LNCaP clone FGC (cell line): ENCODE measurements around the gene CNPY1.

Source experiments
- DNase-seq: peaks from one replicate; pipeline ENCODE4 v3.0.0-alpha.2; 2011; ENCODE audit warnings: low read depth
- H3K4me3 ChIP-seq: 2 replicates; pipeline ENCODE4 v1.5.1; 2011; ENCODE audit warnings: mild to moderate bottlenecking, low read depth, low read length, control low read depth
- TF ChIP-seq, protein P1 (sequence below): IDR thresholded peaks from 2 replicates; pipeline ENCODE4 v1.5.1; 2012; ENCODE audit warnings: mild to moderate bottlenecking; ENCODE audit not compliant: control insufficient read depth, insufficient read depth; ENCODE audit errors: extremely low read depth

The CNPY1 gene

DNA sequence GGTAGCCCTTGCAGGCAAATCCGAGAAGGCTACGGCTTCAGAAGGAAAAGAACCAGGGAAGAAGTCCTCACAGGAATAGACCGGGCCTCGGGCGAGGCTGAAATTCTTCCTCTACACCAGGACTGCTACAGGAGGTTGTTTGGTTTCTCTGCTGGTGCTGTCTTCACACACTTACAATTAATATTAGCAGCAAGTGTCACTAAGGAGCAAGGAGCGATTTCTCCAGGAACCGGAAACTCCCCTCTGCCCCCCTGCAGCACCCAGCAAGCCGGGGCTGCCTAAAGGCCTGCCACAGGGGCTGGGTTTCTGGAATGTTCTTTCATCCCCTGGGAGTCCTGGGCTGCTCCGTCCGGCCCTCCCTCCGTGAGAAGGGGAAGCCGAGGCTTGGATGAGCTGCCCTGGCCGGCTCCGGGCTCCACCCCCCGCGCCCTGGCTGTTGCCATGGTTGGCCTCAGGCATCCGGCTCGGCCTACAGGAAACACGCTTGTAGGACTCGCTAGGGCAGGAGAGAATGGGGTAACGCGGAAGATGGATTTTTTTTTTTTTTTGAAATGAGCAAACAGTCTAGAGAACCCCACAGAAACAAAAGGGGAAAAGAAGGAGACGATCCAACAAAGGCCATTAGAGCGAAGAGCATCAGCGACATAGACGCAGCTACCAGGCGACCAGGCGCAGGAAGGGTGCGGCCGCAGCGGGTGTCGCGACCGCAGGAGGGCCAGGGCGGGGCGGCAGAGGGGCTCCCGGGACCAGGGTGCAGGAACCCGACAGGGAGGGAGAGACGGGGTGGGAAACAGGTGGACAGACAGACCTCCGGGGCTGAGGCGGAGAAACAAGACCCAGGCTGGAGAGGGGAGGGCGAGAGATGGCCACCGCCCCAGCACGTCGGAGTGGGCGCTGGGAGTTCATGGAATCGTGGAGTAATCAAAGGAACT is 55.4 kb downstream of the CNPY1 start:
- no peak for DNase-seq
- no peak overlapping the region for H3K4me3 ChIP-seq

GRCh38 chr7:155489862-155490696 is 56.3 kb downstream of the CNPY1 start:
- H3K4me3 ChIP-seq, result no peak overlapping the region
- DNase-seq, result no peak
- TF ChIP-seq, protein P1, sequence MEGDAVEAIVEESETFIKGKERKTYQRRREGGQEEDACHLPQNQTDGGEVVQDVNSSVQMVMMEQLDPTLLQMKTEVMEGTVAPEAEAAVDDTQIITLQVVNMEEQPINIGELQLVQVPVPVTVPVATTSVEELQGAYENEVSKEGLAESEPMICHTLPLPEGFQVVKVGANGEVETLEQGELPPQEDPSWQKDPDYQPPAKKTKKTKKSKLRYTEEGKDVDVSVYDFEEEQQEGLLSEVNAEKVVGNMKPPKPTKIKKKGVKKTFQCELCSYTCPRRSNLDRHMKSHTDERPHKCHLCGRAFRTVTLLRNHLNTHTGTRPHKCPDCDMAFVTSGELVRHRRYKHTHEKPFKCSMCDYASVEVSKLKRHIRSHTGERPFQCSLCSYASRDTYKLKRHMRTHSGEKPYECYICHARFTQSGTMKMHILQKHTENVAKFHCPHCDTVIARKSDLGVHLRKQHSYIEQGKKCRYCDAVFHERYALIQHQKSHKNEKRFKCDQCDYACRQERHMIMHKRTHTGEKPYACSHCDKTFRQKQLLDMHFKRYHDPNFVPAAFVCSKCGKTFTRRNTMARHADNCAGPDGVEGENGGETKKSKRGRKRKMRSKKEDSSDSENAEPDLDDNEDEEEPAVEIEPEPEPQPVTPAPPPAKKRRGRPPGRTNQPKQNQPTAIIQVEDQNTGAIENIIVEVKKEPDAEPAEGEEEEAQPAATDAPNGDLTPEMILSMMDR, result no peak

More for the DNA sequence above, 55.4 kb downstream of the CNPY1 start:
- TF ChIP-seq, protein P1, result no peak

- no peak overlapping the region for H3K4me3 ChIP-seq
- TF ChIP-seq, protein P1, result no peak
- DNase-seq, result no peak
These were observed 57.1 kb downstream of the CNPY1 start for GRCh38 chr7:155489158-155489840.

GRCh38 chr7:155488483-155489127 is 57.8 kb downstream of the CNPY1 start:
- H3K4me3 ChIP-seq, result no peak overlapping the region
- TF ChIP-seq, protein P1, result no peak
- DNase-seq, result no peak

- H3K4me3 ChIP-seq, result no peak overlapping the region
- TF ChIP-seq, protein P1, result no peak
- no peak for DNase-seq
These were observed 58.6 kb downstream of the CNPY1 start for GRCh38 chr7:155487509-155488482.
